ENCODE measurements around the gene PMM2.
A peak's percentile ranks its signal among the peaks of the same experiment; 100 is the strongest.

Gene PMM2

DNA sequence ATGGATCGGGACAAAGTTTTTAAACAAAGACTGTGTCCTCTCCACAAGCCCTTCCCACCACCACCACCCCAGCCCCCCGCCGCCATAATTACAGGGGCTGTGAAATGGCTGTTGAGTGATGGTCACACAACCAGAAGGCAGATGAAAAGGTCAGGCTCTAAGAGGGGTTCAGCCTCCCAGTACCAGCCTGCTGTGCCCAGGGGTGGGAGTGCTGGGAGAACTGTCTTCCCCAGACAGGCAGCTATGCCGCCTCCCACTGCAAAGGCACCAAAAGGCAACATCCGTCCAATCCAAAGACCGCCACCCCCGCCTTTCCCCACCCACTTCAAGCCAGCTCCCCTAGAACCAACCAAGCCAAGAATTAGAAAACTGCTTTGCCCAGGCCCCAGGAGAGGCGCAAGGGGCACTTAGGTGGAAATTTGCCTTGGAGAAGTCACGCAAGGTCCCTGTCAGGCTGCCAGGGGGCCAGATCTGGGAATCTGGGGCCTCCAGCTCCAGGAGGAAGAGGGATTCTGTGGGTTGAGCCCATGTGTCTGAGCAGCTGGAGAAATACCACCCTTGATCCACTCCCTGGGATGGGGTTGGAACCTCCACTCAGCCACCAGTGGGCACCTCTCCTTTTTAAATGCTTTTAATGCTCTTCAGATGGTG lies 56.8 kb downstream of the PMM2 start:
- DNase-seq: no peak

DNA sequence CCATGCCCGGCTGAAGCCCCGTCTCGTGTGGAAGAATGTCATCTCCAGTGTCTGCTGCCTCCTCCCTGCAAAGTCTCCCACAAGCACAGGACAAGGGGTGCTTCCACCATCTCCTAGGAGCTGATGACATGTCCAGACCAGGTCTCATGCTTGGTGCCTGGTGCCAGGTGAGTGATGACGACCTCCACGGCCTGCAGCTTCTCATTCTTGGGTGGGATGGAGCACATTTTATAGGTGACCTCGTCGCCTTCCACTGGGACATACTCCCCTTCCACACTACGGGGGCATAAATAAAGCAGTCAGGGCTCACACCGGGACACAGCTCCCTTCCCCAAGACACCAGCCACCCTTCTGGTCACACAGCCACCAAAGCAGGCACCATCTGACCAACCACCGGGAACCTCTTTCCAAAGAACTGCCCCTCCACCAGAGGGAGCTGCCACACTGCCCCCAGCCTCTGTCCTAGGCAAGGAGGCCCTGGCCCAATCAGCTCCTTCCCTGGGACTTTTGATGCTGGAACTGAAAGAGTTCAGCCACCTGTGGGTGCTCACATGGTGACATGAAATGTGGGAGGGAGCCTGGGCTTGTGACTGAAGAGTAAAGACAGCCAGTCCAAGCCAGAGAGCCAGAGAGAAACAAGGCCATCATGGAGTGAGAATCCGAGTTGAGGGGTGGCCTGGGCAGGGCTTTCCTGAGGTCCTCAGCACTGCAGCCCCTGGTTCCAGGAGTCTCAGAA lies 57.6 kb downstream of the PMM2 start:
- DNase-seq: no peak

DNA sequence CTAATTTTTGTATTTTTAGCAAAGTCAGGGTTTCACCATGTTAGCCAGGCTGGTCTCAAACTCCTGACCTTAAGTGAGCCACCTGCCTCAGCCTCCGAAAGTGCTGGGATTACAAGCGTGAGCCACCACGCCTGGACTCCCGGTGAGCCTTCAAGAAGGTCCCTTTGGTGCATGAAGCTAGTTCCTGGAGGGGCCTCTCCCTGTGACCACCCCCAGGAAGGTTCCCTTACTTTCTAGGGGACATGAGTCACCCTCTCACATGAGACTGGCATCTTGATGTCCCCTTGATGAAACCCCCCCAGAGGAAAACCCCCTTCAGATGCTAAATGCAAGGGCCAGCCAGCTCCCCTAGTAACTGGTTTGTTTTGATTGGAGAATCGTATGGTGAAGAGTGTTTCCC lies 58.3 kb downstream of the PMM2 start:
- no peak for DNase-seq

DNA sequence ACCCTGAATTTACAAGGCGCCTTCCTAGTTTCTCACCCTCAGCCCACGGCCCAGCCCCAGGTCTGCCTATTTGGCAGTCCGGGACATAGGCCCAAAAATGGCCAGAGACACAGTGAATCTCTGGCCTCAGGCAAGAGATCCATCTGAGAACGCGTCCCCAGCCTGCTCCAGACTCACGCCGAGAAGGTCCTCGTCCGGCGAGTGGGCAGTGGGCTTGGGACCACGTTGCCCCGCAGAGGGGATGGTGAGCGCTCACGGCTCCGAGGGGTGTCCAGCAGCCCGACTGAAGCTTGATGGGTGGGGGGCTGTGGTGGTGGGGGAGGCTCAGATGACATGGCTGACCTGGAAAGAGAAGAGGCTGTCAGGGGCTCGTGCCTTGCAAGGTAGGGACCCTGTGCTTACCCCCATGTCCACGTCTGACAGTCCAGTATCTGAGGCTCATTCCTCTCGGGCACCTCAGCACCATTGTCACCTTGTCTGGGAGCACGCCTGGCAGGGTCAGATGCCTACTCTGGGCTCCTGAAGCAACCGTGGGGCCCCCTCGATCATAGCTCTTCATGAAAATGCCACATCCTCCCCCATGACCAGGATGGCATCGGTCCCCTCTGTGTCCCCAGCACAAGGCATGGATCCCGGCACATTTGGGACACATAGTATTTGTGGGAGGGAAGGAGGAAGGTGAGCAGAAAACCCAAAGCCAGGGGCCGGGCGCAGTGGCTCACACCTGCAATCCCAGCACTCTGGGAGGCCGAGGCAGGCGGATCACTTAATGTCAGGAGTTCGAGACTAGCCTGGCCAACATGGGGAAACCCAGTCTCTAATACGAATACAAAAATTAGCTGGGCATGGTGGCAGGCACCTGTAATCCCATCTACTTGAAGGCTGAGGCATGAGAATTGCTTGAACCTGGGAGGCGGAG lies 61.6 kb downstream of the PMM2 start:
- DNase-seq: no peak

DNA sequence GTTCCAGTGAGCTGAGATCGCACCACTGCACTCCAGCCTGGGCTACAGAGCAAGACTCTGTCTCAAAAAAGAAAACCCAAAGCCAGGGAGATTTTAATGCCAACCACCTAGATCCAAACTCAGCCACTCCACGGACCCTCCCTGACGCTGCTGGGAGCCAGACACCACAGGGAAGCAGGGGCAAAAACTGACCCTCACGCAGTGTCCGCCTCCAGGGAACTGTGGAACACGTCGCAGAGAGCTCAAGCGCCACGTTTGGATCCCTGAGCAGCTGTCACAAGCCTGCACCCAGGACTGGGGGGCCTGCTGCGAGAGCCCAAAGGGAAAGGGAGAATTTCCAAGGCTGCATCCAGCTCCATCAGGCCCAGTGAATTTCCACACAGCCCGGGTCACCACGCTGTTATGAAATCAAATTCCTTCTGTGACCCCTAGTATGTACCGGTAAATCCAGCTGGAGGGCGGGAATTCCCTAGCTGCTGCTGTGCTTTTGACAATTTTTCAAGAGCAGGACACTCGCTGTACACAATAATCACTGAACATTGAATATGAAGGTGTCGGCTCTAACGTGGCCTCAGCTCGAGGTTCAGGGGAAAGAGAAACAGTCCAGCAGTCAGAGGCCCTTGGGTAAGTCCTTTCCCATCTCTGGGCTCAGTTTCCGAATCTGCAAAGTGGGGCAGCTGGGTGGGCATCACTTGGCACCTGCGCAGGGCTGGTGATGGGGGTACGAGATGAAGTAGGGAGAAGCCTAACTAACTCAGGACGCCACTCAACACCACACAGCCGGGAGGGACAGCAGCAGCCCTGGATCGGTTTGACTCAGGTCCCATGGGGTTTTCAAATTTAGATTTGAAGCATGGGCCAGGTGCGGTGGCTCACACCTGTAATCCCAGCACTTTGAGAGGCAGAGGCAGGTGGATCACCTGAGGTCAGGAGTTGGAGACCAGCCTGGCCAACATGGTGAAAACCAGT lies 62.6 kb downstream of the PMM2 start:
- no peak for DNase-seq

DNA sequence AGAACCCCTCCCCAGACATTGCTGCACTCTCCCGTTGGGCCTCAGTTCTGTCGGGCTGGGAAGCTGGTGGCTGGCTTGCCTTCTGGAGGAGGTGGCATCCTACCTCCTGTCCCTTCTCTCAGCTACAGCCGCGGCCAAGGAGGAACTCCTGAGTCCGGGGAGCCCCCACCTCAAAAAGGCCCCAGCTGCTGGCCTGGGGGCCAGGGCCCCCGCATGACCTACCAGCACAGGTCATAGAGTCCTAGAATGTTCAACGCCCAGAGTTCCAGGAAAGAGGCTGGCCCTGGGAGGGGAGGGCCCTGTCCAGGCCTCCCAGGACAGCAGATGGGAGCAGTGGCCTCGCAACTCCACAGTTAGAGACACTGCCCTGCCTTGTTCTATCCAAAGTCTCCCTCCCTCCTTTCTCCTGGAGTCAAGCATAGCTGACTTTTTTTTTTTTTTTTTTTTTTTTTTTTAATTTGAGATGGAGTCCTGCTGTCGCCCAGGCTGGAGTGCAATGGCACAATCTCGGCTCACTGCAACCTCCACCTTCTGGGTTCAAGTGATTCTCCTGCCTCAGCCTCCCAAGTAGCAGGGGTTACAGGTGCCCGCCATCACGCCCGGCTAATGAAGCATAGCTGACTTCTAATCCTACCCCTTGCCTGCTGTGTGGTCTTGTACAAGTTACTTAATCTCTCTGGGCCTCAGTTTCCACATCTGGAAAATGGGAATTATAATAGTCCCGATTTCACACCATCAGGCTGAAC lies 64.1 kb downstream of the PMM2 start:
- no peak for DNase-seq

DNA sequence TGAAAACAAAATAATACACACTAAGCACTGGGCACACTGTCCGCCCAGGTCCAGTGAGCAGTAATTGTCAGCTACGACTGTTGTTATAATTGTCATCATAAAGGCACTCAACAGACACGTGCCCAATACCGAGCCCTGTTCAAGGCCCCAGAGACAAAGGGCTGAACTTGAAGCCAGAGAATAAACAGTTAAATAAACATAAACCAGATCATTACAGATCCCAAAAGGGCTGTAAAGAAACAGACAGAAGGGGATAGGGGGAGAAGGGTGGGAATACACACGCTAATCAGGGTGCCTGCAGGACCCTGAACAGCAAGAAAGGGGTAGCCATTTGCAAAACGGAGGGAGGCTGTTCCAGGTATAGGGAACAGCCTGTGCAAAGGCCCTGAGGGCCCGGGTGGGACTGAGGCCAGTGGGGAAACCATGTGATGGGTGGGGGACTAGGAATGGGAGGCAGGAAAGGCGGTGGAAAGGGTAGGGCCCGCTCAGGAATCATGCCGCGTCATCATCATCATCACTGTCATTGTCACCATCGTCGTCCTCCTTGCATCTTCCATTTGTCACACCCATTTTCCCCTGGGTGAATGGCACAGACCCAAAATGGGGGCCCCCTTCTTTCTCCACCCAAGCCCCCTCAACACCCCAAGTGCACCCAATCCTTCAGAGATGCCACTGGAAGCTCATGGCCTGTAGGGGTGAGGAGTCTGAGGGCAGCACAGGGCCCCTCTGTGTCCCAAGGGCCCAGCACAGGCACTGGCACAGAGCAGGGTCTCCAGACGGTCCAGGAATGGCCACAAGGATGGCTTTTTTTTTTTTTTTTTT lies 64.9 kb downstream of the PMM2 start:
- no peak for DNase-seq

DNA sequence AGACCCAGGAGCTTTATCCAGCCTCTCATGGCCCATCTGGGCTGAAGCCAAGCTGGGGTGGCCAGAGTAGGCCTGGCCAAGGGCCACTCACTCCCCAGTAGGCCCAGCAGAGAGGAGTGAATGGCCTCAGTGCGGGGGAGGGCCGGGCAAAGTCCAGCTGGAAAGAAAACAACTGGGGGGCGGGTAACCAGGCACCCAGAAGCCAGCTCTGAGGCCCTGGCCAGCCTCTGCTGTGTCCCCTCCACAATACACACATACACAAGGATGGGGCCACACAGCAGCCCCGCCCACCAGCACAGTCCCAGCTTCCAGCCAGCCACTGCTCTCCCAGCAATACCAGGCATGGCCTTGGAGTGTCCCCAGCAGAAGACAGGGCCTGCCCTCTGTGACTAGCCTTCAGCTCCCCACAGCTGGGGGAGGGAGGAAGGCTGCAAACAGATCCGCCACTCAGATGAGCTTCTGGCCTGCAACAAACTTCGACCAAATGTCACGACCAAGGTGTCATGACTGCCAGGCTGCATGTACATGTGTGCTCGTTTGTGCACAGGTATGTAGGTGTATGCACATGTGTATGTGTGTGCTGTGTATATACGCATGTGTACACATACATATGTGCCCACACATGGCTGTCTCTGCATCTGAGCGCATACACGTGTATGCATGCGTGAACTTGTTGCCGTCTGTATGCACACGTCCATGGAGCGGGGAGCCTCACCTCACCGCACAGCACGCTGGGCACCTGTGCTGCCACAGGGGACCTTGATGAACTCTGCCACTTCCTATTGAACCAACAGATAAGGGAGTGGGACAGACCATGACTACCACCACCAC lies 66.2 kb downstream of the PMM2 start:
- DNase-seq: no peak

DNA sequence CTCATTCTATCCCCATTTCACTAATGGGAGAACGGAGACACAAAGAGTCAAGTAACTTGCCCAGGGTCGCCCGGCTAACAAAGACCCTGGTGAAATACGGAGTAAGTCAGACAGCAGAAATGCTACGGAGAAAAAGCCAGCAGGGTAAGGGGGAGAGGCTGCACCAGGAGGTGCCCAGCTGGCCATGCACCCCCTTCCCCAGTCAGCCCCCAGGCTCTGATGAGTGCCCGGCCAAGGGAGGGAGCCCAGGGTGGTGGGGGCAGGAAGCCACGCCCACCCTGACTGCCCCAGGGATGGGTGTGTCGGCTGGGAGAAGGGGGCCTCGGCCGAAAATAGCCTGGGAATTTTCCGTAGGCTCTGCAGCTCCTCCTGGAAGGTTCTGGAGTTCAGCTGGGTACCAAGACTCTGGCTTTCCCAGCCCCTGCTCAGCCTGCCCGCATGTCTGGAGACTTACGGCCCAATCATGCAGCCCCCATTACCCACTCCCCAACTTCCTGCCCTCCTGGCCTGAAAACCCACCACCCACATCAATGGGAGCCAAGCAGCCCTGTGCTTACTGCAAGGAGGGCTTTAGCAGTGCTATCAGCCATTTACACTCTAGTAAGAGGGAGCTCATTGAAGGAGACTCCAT lies 67.0 kb downstream of the PMM2 start:
- no peak for DNase-seq

DNA sequence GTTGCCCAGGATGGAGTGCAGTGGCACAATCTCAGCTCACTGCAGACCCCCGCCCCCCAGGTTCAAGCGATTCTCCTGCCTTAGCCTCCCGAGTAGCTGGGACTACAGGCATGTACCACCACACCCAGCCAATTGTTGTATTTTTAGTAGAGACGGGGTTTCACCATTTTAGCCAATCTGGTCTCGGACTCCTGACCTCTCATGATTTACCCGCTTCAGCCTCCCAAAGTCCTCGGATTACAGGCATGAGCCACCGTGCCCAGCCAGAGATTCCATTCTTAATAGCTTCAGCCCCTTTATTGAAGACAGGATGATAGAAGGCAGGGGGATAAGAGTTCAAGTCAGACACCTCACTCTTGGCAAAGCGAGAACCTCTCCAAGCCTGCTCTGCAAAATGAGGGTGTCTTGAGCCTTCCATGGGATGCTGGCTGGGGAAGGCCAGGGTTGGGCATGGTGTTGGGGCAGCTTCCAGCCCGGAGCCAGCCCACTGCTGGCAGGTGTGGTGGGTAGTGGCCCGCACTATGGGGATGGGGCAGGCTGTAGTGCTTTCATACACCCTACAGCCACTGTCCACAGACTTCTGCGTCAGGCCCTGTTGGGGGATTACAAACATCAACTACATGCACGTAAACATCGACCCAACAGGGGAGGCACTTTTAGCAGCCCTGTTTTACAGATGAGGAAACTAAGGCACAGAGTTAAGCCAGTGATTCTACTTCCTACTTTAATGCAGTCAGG lies 67.7 kb downstream of the PMM2 start:
- no peak for DNase-seq

DNA sequence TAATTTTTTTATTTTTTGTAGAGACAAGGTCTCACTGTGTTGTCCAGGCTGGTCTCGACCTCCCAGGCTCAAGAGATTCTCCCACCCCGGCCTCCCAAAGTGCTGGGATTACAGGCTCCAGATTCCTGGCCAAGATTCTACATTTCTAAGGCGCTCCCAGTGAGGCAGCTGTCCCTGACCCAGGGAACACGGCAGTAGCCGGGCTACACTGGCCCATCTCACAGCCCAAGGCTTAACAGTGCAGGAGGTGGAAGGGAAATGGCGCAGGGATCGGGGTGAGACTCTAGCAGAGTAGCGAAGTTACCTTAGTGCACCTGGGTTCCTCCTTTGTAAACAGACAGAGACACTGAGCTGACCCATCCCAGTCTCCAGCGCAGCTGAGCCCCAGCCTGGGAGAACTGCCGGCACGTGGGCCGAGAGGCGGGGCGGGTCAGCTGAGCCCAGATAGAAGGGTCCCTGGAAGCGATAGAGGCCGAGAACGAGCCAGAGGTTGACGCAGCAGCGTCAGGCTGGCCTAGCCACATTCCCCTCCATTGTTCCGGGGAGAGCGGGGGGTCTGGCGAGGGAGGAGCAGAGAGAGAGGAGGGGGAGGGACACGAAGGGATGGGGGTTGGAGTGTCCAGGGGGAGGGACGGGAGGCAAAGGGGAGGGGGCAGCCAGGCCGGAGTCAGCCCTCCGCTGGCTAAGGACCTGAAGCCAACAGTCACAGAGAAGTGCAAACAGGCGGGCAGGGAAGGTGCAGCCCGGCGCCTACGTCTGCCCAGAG lies 68.7 kb downstream of the PMM2 start:
- no peak for DNase-seq

DNA sequence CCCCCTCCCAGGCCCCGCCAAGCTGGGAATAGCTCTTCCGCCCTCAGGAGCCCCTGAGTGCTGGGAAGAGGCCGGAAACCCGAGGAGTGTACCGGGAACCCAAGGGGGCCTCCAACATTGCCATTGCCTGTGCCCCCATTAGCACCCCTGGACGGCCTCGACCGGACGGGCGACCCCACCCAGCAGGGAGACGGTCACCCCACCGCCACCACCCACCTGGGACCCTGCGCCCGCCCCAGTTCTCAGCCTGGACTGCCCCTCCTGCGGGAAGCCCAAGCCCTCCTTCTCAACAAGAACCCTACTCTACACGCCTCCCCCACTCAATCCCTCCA lies 69.2 kb downstream of the PMM2 start:
- no peak for DNase-seq

DNA sequence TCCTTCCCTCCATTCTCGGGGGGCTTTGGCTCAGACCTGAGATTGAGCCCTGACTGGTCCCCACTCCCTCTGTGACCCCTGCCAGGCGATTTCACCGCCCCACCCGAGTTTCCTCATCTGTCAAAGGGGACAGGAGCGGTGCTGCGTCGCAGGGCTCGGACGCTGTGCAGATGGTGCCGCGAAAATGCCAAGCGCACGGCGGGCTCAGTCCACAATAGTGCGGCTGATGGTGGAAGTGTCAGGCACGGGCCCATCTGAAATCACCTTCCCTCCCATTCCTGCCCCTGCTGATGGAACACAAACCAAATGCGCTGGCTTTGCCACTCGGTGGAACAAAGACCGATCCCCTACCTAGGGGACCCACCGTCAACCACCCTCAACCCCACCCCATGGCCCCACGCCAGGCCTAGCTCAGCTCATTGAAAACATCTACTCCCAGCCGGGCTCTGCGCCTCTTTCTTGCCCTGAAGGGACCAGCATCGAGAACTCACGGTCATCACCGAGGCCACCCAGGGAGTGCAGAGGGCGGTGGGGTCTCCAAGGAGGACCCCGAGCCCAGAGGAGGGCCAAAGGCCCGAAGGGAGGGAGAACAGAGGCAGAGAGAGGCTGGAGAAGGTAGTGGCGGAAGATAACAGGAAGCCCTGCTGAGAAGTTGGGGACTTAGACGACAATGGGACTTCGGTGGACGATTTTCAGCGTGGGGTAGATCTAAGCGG lies 69.7 kb downstream of the PMM2 start:
- no peak for DNase-seq

DNA sequence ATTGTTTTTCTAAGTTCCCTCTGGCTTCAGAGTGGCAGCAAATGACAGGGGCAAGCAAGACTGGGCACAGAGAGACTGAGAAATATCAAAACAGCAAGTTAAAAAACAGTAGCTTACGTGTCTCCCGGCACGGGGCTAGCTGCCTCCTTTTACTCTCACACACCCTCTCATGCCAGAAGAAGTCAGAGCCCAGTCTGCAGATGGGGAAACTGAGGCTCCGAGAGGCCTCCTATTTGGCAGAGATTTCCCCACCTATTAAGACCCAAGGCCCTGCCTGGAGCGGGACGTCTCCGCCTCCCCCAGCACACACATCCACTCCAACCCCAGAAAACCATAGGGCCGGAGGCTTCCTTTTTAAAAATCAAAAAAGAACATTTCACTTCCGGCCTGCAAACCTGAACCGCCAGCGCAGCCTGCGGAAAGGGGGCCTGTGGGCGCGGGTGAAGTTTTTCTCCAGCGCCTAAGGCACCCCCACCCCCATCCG lies 70.3 kb downstream of the PMM2 start:
- peak; percentile 31 for DNase-seq

DNA sequence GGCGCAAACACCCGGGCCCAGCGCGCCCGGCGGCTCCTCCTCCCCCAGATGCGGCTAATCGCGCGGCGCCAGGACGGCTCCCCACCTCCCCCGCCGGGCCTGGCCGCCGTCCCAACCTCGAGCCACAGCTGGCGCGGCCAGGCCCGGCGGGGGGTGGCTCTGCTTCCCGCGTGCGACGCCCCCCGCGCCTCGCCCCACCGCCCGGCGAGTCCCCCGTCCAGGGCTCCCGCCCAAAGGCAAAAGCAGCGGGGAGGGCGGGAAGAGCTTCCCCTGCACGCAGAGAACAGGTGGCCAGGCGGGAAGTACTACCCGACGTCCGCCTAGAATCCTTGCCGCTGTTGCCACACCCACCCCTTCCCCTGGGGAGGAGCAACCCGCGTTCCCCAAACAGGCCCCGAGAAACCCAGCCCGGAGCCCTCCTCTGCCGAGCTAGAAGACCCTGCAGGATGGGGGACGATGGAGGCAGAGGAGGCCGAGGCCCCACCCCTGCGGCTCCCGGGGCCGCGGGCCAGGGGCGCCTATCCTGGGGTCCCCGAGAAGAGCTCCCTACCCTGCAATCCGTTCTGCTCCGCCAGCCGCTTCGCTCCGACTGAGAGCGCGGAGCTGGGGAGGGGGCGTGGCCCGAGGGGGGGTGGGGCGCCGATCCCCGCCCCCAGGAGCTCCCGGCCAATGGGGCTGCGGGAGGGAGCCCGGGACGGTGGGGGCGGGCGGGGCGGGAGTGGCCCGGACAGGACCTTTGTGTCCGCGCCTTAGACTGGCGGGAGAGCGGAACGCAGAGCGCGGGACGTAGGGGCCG lies 71.0 kb downstream of the PMM2 start, which contains the start of gene CARHSP1:
TSS of gene CARHSP1 (minus strand) at position 591 of the 796 bp plus-strand sequence. CDS start 9,678 bp downstream, outside the sequence.
- DNase-seq: peak; percentile 54
